ENCODE measurements around the gene ADCYAP1.

GRCh38 chr18:907115-907884, 2.6 kb downstream of the ADCYAP1 start:
- TF ChIP-seq CTCF (IDR thresholded peaks at IDR 0.05 in 8 of 11, conservative IDR thresholded peaks at IDR 0.05 in 3 of 11) = no peak
- no peak for TF ChIP-seq POLR2A (IDR thresholded peaks at IDR 0.05)

Measured in spleen (tissue), 7 donors.